ENCODE data around the gene FRMPD2. TPM values are rescaled to one million over a fixed set of nuclear protein-coding genes. Genes with fewer than 3 reads are reported as not detected.
A peak's percentile ranks its signal among the peaks of the same experiment; 100 is the strongest.
"Not testable (repeated sequence)": the region's sequence is repeated elsewhere in the genome, so short reads cannot be mapped to it uniquely, and the experiment has no call there.

FRMPD2 gene
- total and polyA plus RNA-seq, 11 donors: 0.20 to 0.66 TPM; not detected in 9

DNA sequence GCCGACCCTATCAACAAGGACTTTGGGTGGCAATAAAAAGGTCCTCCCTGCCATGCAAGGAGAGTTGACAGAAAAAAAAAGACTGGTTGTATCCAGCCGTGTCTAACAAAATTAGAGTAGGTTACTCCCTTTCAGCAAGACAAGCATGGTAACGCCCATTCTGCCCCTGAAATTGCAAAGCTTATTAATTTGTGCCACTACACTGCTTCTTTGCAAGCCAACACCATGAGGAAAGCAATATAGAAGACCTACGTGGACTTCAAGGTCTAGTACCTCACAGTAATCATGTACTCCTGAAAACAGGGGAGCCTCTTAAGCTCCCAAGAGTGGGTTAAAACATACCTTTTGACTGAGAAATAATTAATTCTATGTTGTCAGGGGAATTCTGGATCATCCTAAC lies 90.3 kb downstream of the FRMPD2 start:
- H3K36me3 ChIP-seq: no peaks in the 10 kb centered on the region
- H3K4me3 ChIP-seq: no peak overlapping the region
- peaks cover 0 to 12% (median 0%) of the 10 kb centered on the region in 9 donors for H3K27me3 ChIP-seq
- 69 to 83% (median 81%) methylated on average over 4 of the region's 4 CpGs for WGBS, 4 donors
- H3K9me3 ChIP-seq: no peaks in the 10 kb centered on the region
- no peak overlapping the region for H3K27ac ChIP-seq
- intact Hi-C loops (cut with DNase I): no loop called here
- no peak for ATAC-seq
- DNase-seq: no peak
- TF ChIP-seq POLR2A (IDR thresholded peaks at IDR 0.05): no peak
- TF ChIP-seq, protein P1, sequence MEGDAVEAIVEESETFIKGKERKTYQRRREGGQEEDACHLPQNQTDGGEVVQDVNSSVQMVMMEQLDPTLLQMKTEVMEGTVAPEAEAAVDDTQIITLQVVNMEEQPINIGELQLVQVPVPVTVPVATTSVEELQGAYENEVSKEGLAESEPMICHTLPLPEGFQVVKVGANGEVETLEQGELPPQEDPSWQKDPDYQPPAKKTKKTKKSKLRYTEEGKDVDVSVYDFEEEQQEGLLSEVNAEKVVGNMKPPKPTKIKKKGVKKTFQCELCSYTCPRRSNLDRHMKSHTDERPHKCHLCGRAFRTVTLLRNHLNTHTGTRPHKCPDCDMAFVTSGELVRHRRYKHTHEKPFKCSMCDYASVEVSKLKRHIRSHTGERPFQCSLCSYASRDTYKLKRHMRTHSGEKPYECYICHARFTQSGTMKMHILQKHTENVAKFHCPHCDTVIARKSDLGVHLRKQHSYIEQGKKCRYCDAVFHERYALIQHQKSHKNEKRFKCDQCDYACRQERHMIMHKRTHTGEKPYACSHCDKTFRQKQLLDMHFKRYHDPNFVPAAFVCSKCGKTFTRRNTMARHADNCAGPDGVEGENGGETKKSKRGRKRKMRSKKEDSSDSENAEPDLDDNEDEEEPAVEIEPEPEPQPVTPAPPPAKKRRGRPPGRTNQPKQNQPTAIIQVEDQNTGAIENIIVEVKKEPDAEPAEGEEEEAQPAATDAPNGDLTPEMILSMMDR (IDR thresholded peaks at IDR 0.05): no peak
- no peaks in the 10 kb centered on the region for H3K4me1 ChIP-seq

DNA sequence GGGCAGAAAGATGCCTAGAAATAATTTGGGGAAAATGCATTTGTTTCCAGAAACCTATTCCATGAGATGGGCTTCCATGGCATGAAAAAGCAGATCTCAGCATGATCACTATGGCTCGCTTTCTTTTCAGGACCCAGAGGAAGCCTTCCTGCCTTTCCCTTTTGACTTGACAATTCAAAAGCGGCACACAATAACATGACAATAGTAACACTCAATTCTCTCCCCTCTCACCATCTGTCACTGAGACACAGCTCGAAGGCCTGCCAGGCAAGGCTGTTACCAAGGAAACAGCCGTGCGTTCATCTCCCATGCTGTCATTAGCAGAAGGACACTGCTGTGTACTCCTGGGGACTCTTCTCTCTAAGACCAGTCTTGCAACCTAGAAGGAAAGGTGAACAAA lies 101.8 kb downstream of the FRMPD2 start:
- 42 to 60% (median 52%) methylated on average over 3 to 5 of the region's 5 CpGs for WGBS, 4 donors
- intact Hi-C loops (cut with DNase I); H3K4me3 ChIP-seq; H3K9me3 ChIP-seq; ATAC-seq; DNase-seq; H3K27ac ChIP-seq; H3K4me1 ChIP-seq; H3K27me3 ChIP-seq; H3K36me3 ChIP-seq: not testable (repeated sequence)

DNA sequence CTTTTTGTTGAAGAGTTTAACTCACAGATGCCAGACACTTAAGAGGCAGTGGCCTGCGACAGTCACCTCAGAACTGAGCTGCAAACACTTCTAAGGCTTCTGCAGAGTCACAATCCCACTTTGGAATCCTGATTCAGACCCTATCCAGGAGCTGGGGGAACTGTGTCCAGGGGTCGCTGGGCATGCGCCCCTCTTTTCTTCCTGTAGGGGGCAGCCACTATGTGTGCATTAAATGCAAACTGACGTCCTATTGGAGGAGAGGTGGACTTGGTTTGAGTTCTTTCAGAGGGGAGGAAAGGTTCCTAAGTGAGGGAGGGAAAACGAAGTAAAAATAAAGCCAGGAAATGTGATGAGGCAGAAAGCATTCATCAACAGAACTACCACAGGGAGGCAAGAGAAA lies 113.8 kb downstream of the FRMPD2 start:
- 35 to 54% (median 39%) methylated on average over 3 of the region's 5 CpGs; no CpG with 5 or more reads in 1 of the 4 donors for WGBS, 4 donors
- ATAC-seq; H3K9me3 ChIP-seq; intact Hi-C loops (cut with DNase I); H3K27ac ChIP-seq; H3K4me1 ChIP-seq; DNase-seq; H3K27me3 ChIP-seq; H3K4me3 ChIP-seq; H3K36me3 ChIP-seq: not testable (repeated sequence)
- TF ChIP-seq, protein P1 (IDR thresholded peaks at IDR 0.05): peak in 1 of 12 donors; percentile 9

- H3K4me3 ChIP-seq; ATAC-seq; DNase-seq; H3K9me3 ChIP-seq; intact Hi-C loops (cut with DNase I); H3K27me3 ChIP-seq; H3K27ac ChIP-seq; H3K36me3 ChIP-seq; H3K4me1 ChIP-seq: not testable (repeated sequence)
- 81 to 85% (median 82%) methylated on average over 4 to 6 of the region's 6 CpGs for WGBS, 4 donors
Measured at GRCh38 chr10:48160163-48160562, 114.3 kb downstream of the FRMPD2 start.

DNA sequence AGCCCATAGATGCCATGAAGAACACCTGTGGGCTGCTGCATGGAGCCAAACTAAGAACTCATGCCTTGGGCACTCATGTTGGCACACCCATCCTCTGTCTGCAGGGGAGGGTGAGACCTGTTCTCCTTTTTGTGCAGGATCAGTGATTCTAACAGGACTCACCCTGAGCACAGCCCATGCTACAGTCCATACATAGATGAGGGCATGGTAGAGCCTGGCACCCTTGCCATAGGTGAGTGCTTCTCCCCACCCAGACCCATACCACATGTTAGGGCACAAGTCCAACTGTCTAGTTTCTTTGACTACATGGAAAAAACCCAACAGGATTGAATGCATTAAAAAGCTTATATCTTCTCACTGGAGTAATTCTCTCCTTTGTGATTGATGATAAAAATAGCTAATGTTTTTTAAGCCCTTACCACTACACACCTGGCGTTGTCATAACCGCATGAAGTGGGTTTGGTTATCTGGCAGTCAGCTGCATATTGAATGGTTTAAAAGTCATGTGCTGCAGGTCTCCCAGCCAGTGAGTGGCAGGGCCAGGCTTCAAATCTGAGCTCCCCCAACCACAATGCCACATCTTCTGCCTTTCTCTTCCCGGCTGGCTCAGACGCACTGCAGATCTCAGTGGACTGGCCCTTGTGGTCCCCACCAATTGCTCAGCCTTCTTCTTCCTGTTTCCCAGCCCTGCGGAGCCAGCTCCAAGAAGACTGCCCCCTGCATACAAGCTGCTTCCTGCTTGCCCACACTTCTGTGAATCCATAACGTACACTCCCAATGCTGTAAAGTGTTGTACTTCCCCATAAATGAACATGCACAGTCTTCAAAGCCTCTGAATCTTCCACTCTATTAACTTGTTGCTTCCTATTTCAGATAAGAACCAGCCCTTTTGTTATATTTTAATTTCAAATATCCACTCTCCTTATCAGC lies 120.0 kb downstream of the FRMPD2 start:
- 42 to 72% (median 59%) methylated on average over 2 to 6 of the region's 6 CpGs for WGBS, 4 donors
- H3K36me3 ChIP-seq; intact Hi-C loops (cut with DNase I); H3K27me3 ChIP-seq; H3K4me1 ChIP-seq; H3K27ac ChIP-seq; H3K4me3 ChIP-seq; H3K9me3 ChIP-seq: not testable (repeated sequence)
- DNase-seq (peak in 1 of 5 donors; percentile 28), ATAC-seq (peak in 3 of 4 donors; percentile 12 to 52 (median 35))

DNA sequence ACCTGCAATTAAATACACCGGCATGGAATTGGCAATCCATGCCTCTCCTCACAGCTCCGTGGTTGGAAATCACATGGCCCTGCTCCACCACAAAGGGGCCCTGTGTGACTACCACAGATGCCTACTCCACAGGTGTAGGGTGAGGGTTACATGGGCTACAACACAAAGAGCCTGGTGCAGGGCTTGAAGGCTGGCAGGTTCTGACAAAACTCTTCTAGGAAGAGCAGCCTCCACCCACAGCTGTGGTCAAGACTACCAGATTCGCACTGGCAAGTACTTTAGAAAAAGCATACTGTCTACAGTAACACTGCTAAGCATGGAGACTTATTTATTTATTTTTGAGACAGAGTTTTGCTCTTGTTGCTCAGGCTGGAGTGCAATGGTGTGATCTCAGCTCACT lies 126.9 kb downstream of the FRMPD2 start:
- ATAC-seq; H3K4me1 ChIP-seq; DNase-seq; H3K27ac ChIP-seq; intact Hi-C loops (cut with DNase I); H3K36me3 ChIP-seq; H3K4me3 ChIP-seq; H3K27me3 ChIP-seq; H3K9me3 ChIP-seq: not testable (repeated sequence)
- WGBS, 4 donors: 67 to 92% (median 73%) methylated on average over 1 of the region's 3 CpGs; no CpG with 5 or more reads in 1 of the 4 donors

- H3K9me3 ChIP-seq; H3K27ac ChIP-seq; DNase-seq; intact Hi-C loops (cut with DNase I); H3K27me3 ChIP-seq; H3K4me1 ChIP-seq; H3K36me3 ChIP-seq; H3K4me3 ChIP-seq: not testable (repeated sequence)
- ATAC-seq: peak in 2 of 4 donors; percentile 26 to 32
- no CpG with 5 or more reads among the region's 10 CpGs for WGBS, 4 donors
Measured at GRCh38 chr10:48143721-48144642, 130.5 kb downstream of the FRMPD2 start.

DNA sequence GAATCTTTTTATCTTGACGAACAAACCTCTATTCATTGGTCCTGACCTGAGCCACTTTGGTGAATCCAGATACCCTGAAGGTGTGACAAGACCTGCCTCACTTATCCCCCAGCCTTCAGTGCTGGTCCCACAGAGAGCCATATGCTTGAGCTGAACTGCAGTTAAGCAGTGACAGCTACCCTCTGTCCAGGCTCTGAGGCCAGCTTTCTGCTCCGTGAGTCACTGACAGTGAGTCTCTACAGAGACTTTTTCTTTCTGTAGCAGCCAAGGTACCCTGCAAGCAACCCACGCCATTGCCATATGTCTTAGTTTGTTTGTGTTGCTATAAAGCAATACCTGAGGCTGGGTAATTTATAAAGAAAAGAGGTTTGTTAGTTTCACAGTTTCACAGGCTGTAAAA lies 133.5 kb downstream of the FRMPD2 start:
- H3K4me3 ChIP-seq; ATAC-seq; intact Hi-C loops (cut with DNase I); H3K27me3 ChIP-seq; H3K27ac ChIP-seq; H3K9me3 ChIP-seq; H3K4me1 ChIP-seq; H3K36me3 ChIP-seq: not testable (repeated sequence)
- 74 to 85% methylated on average over 2 of the region's 3 CpGs; no CpG with 5 or more reads in 2 of the 4 donors for WGBS, 4 donors
- peak in 1 of 5 donors; percentile 9 for DNase-seq

All from heart left ventricle (tissue), 16 donors.